ENCODE measurements around the gene PCDH9.

Gene PCDH9

DNA sequence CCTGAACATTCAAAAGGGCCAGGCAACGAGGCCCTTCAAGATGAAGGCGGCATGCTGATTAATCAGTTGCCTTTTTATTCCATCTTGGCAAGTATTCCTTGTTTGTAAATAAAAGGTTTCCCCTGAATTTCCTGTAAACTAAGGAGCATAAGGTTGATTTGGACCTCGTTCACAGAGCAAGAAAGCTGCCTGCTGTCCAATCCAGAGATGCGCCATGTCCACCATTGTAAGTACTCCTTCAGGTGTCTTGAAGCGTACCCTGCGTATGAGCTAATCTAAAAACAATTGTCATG lies 884.7 kb downstream of the PCDH9 start:
- Histone ChIP-seq H3K4me3 (ENCODE audit: low read depth in 1 of 2, low read length in 1 of 2) (no peak overlapping the region), H3K9me3 (no peaks in the 10 kb centered on the region), H3K36me3 (no peaks in the 10 kb centered on the region), H3K27ac (no peak overlapping the region), H3K27me3 (no peaks in the 10 kb centered on the region), H3K4me1 (ENCODE audit: control insufficient read depth in 1 of 2, insufficient read depth in 1 of 2, low read depth in 1 of 2, low read length in 1 of 2) (no peaks in the 10 kb centered on the region)
- TF ChIP-seq, protein P1, sequence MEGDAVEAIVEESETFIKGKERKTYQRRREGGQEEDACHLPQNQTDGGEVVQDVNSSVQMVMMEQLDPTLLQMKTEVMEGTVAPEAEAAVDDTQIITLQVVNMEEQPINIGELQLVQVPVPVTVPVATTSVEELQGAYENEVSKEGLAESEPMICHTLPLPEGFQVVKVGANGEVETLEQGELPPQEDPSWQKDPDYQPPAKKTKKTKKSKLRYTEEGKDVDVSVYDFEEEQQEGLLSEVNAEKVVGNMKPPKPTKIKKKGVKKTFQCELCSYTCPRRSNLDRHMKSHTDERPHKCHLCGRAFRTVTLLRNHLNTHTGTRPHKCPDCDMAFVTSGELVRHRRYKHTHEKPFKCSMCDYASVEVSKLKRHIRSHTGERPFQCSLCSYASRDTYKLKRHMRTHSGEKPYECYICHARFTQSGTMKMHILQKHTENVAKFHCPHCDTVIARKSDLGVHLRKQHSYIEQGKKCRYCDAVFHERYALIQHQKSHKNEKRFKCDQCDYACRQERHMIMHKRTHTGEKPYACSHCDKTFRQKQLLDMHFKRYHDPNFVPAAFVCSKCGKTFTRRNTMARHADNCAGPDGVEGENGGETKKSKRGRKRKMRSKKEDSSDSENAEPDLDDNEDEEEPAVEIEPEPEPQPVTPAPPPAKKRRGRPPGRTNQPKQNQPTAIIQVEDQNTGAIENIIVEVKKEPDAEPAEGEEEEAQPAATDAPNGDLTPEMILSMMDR (IDR thresholded peaks at IDR 0.05), result no peak

DNA sequence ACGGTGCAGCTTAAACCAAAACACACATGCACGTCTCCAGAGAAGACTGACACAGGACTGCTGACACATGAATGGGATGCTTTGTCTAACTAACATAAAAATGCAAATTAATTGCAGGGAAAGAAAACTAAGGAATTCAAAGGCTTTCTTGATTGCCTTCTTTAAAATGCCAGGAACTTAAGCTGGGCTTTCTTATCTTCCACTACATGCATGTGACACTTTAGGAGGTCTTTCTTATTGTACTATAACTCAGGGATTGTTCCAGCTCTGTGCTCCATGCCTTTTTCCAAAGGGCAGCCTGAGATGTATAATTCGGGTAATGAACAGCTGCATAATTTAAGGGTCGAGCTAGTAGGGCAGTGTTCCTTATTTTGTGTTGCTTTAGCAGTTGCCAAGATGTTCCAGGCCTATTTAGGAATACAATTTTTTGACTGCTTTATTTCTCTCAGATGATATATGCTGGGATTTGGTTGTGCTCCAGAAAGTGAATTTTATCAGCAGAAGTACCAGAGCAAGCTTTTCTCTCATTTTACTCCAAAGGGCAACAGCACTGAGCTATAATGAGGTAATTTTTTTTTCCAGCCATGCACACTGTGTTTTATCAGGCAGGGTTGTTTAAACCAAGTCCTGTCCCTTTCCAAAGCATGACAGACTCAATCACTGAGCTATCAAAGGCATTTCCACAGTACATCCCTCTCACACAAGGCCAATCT lies 885.2 kb downstream of the PCDH9 start:
- Histone ChIP-seq H3K27ac (no peak overlapping the region), H3K9me3 (no peaks in the 10 kb centered on the region), H3K4me1 (ENCODE audit: control insufficient read depth in 1 of 2, insufficient read depth in 1 of 2, low read depth in 1 of 2, low read length in 1 of 2) (no peaks in the 10 kb centered on the region), H3K4me3 (ENCODE audit: low read depth in 1 of 2, low read length in 1 of 2) (no peak overlapping the region), H3K27me3 (no peaks in the 10 kb centered on the region), H3K36me3 (no peaks in the 10 kb centered on the region)
- TF ChIP-seq, protein P1 (IDR thresholded peaks at IDR 0.05), result no peak

DNA sequence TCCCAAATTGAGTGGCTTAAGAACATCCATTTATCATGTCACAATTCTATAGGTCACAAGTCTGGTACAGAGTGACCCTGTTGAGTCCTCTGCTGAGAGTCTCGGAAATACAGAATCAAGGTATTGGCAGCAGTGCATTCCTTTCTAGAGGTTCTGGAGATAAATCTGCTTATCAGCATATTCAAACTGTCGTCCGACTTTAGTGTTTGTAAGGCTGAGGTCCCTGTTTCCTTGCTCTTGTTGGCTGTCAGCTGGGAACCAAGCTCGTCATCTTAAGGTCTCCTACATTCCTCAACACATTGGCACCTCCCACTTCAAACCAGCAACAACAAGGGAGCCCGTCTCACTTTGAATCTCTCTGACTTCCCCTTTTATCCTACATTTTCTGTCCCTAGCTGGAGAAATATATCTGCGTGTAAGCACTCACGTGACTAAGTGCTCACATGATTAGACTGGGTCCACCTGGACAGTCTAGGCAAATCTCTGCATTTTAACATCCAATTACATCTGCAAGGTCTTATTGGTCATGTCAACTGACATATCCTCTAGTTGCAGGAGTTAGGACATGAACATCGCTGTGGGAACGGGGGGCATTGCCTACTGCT lies 886.8 kb downstream of the PCDH9 start:
- Histone ChIP-seq H3K9me3 (no peaks in the 10 kb centered on the region), H3K4me3 (ENCODE audit: low read depth in 1 of 2, low read length in 1 of 2) (no peak overlapping the region), H3K27ac (no peak overlapping the region), H3K27me3 (no peaks in the 10 kb centered on the region), H3K4me1 (ENCODE audit: control insufficient read depth in 1 of 2, insufficient read depth in 1 of 2, low read depth in 1 of 2, low read length in 1 of 2) (no peaks in the 10 kb centered on the region), H3K36me3 (no peaks in the 10 kb centered on the region)
- TF ChIP-seq, protein P1 (IDR thresholded peaks at IDR 0.05), result no peak

DNA sequence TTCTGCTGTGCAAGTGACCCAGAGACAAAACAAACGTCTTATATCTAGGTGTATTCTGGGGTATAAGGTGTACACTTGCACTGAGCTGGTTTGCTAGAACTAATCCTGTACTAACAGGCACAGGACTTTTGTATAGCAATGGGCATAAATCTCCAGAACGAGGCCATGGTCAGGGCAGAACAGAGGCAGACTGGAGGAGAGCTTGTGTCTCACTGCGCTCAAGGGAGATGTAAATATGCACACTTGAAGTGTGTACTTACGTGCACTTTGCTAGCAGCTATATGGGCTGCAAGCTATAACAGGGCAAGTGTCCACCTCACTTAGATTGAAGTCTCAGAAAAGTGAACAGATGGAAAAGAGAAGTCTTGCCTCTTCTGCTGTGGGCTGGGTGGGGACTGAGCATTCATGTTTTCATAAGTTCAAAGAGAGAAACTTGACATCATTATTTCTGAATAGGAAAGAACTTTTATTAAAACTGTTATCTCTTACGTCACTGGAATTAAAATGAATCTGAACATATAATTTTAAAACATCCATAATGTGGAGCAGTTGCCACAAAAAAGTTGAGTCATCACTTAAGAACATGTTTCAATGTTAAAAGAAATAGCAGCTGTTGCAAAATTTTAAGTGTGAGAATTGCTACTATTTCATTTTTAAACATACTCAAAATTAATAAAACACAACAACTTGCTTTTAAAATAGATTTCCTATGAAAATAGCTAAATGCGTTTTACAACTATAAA lies 888.3 kb downstream of the PCDH9 start:
- H3K4me3 ChIP-seq (ENCODE audit: low read depth in 1 of 2, low read length in 1 of 2), result no peak overlapping the region
- no peak overlapping the region for H3K27ac ChIP-seq
- TF ChIP-seq, protein P1 (IDR thresholded peaks at IDR 0.05), result no peak
- no peaks in the 10 kb centered on the region for H3K36me3 ChIP-seq
- no peaks in the 10 kb centered on the region for H3K4me1 ChIP-seq (ENCODE audit: control insufficient read depth in 1 of 2, insufficient read depth in 1 of 2, low read depth in 1 of 2, low read length in 1 of 2)
- H3K9me3 ChIP-seq, result no peaks in the 10 kb centered on the region
- no peaks in the 10 kb centered on the region for H3K27me3 ChIP-seq

DNA sequence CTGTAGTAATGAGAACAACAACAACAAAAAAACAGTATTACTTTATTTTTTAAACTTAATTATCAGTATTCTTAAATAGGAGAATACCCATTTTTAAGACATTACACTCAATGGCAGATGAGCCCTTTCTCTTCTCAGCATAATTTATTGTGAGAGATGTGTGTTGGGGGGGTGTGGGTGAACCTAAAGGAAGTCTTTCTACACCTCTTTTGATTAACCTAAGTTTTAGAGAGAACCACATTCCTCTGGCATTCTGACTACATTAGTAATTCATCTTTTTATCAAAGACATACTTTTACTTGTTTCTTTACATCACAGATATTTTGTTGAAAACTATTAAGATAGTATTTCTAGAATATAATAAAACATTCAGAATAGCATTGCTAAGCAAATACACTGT lies 890.9 kb downstream of the PCDH9 start:
- Histone ChIP-seq H3K9me3 (no peaks in the 10 kb centered on the region), H3K4me3 (ENCODE audit: low read depth in 1 of 2, low read length in 1 of 2) (no peak overlapping the region), H3K36me3 (no peaks in the 10 kb centered on the region), H3K27ac (no peak overlapping the region), H3K4me1 (ENCODE audit: control insufficient read depth in 1 of 2, insufficient read depth in 1 of 2, low read depth in 1 of 2, low read length in 1 of 2) (no peaks in the 10 kb centered on the region), H3K27me3 (no peaks in the 10 kb centered on the region)
- TF ChIP-seq, protein P1 (IDR thresholded peaks at IDR 0.05), result no peak
